ENCODE results near the gene CCSER1.

GRCh38 chr4:90162566-90162965 is 35.4 kb downstream of the CCSER1 start:
- TF ChIP-seq POLR2AphosphoS5 (IDR thresholded peaks at IDR 0.05) (no peak), POLR2A (IDR thresholded peaks at IDR 0.05) (no peak)
